ENCODE data around the gene GABRD. TPM values are rescaled to one million over a fixed set of nuclear protein-coding genes. Genes with fewer than 3 reads are reported as not detected.

The GABRD gene
- total and polyA plus RNA-seq, 10 donors, result 0.35 to 1.2 (median 0.94) TPM; not detected in 3

- Histone ChIP-seq H3K9me3 (peaks cover 0 to 3% (median 0%) of the 10 kb centered on the region in 8 donors), H3K36me3 (no peaks in the 10 kb centered on the region), H3K4me1 (no peaks in the 10 kb centered on the region), H3K27me3 (replicated peaks in 1 of 7) (peaks cover 0 to 23% (median 0%) of the 10 kb centered on the region in 7 donors), H3K4me3 (no peak overlapping the region), H3K27ac (no peak overlapping the region)
- intact Hi-C loops (cut with DNase I; ENCODE audit: low total_unique reads), result no loop called here
- DNase-seq, result no peak
- TF ChIP-seq POLR2AphosphoS5 (IDR thresholded peaks at IDR 0.05) (no peak), POLR2A (IDR thresholded peaks at IDR 0.05) (no peak)
- TF ChIP-seq, protein P1, sequence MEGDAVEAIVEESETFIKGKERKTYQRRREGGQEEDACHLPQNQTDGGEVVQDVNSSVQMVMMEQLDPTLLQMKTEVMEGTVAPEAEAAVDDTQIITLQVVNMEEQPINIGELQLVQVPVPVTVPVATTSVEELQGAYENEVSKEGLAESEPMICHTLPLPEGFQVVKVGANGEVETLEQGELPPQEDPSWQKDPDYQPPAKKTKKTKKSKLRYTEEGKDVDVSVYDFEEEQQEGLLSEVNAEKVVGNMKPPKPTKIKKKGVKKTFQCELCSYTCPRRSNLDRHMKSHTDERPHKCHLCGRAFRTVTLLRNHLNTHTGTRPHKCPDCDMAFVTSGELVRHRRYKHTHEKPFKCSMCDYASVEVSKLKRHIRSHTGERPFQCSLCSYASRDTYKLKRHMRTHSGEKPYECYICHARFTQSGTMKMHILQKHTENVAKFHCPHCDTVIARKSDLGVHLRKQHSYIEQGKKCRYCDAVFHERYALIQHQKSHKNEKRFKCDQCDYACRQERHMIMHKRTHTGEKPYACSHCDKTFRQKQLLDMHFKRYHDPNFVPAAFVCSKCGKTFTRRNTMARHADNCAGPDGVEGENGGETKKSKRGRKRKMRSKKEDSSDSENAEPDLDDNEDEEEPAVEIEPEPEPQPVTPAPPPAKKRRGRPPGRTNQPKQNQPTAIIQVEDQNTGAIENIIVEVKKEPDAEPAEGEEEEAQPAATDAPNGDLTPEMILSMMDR (IDR thresholded peaks at IDR 0.05 in 8 of 11, conservative IDR thresholded peaks at IDR 0.05 in 3 of 11), result no peak
- 89 to 92% (median 91%) methylated on average over 8 of the region's 8 CpGs for WGBS, 5 donors
Observed at GRCh38 chr1:2038229-2038628, 19.1 kb downstream of the GABRD start.

- H3K4me1 ChIP-seq, result peaks cover 0 to under 1% (median 0%) of the 10 kb centered on the region in 6 donors
- TF ChIP-seq, protein P1 (IDR thresholded peaks at IDR 0.05 in 8 of 11, conservative IDR thresholded peaks at IDR 0.05 in 3 of 11), result no peak
- TF ChIP-seq POLR2AphosphoS5 (IDR thresholded peaks at IDR 0.05), result no peak
- no peak for TF ChIP-seq POLR2A (IDR thresholded peaks at IDR 0.05)
- H3K4me3 ChIP-seq, result no peak overlapping the region
- no peaks in the 10 kb centered on the region for H3K36me3 ChIP-seq
- peaks cover 0 to 3% (median 0%) of the 10 kb centered on the region in 8 donors for H3K9me3 ChIP-seq
- WGBS, 5 donors, result 86 to 92% (median 88%) methylated on average over 8 of the region's 8 CpGs
- intact Hi-C loops (cut with DNase I; ENCODE audit: low total_unique reads), result no loop called here
- no peak overlapping the region for H3K27ac ChIP-seq
- H3K27me3 ChIP-seq (replicated peaks in 1 of 7), result peaks cover 0 to 13% (median 0%) of the 10 kb centered on the region in 7 donors
- no peak for DNase-seq
Observed at GRCh38 chr1:2039251-2039650, 20.1 kb downstream of the GABRD start.

- Histone ChIP-seq H3K27me3 (replicated peaks in 1 of 7) (peaks cover 0 to 21% (median 0%) of the 10 kb centered on the region in 7 donors), H3K9me3 (peaks cover 0 to 3% (median 0%) of the 10 kb centered on the region in 8 donors), H3K27ac (no peak overlapping the region), H3K4me1 (peaks cover 13 to 21% (median 20%) of the 10 kb centered on the region in 6 donors), H3K36me3 (no peaks in the 10 kb centered on the region), H3K4me3 (no peak overlapping the region)
- 71 to 87% (median 81%) methylated on average over 4 to 15 of the region's 15 CpGs for WGBS, 5 donors
- no peak for DNase-seq
- TF ChIP-seq, protein P1 (IDR thresholded peaks at IDR 0.05 in 8 of 11, conservative IDR thresholded peaks at IDR 0.05 in 3 of 11), result no peak
- no peak for TF ChIP-seq POLR2AphosphoS5 (IDR thresholded peaks at IDR 0.05)
- no peak for TF ChIP-seq POLR2A (IDR thresholded peaks at IDR 0.05)
- intact Hi-C loops (cut with DNase I; ENCODE audit: low total_unique reads), result loop anchor here (10.0 kb wide), 1 partner anchor 97 kb away; no protein-coding TSS in a partner anchor
Observed at GRCh38 chr1:2041305-2041704, 22.2 kb downstream of the GABRD start.

DNA sequence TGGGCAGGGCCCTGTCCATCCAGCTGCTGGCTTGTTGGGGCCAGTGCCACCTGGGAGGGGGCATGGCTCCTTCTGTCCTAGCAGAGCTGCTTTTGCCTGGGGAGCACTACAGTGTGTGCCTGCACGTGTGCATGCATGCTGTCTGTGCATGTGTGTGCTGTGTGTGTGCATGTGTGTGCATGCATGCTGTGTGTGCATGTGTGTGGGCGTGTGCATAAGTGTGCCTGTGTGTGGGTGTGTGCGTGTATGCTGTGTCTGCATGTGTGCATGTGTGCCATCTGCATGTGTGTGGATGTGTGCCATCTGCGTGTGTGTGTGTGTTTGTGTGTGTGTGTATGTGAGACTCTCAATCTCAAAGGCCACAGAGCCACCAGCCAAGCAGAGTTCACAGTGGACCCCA, 22.7 kb downstream of the GABRD start:
- no peak overlapping the region for H3K4me3 ChIP-seq
- no peak for DNase-seq
- intact Hi-C loops (cut with DNase I; ENCODE audit: low total_unique reads), result loop anchor here (10.0 kb wide), 1 partner anchor 97 kb away; no protein-coding TSS in a partner anchor
- 80 to 90% (median 85%) methylated on average over 4 of the region's 4 CpGs for WGBS, 5 donors
- no peak overlapping the region for H3K27ac ChIP-seq
- peaks cover 0 to 3% (median 0%) of the 10 kb centered on the region in 8 donors for H3K9me3 ChIP-seq
- TF ChIP-seq, protein P1 (IDR thresholded peaks at IDR 0.05 in 8 of 11, conservative IDR thresholded peaks at IDR 0.05 in 3 of 11), result no peak
- TF ChIP-seq POLR2AphosphoS5 (IDR thresholded peaks at IDR 0.05), result no peak
- TF ChIP-seq POLR2A (IDR thresholded peaks at IDR 0.05), result no peak
- H3K4me1 ChIP-seq, result peaks cover 19 to 27% (median 26%) of the 10 kb centered on the region in 6 donors
- peaks cover 0 to 26% (median 2%) of the 10 kb centered on the region in 7 donors for H3K27me3 ChIP-seq (replicated peaks in 1 of 7)
- H3K36me3 ChIP-seq, result no peaks in the 10 kb centered on the region
